SK-N-MC (cell line): ENCODE data around the gene IL1R1.
"Not testable (repeated sequence)": the region's sequence is repeated elsewhere in the genome, so short reads cannot be mapped to it uniquely, and the experiment has no call there.

Experiments
- DNase-seq: peaks from one replicate; pipeline ENCODE4 v3.0.0-alpha.2; 2011; ENCODE audit warnings: low read depth, low spot score
- H3K27ac ChIP-seq: fragments of 200-600 bp; sonication (generic); 2 replicates; pipeline ENCODE4 v1.5.1; 2016; ENCODE audit warnings: mixed run types
- H3K36me3 ChIP-seq: fragments of 200-600 bp; sonication (generic); 2 replicates; pipeline ENCODE4 v1.6.1; 2017; ENCODE audit warnings: antibody characterized with exemption, low read length, mixed read lengths; ENCODE audit not compliant: insufficient read depth
- H3K4me3 ChIP-seq: fragments of 200-600 bp; sonication (generic); 2 replicates; pipeline ENCODE4 v1.5.1; 2016
- H3K9ac ChIP-seq: fragments of 200-600 bp; sonication (generic); 2 replicates; pipeline ENCODE4 v1.8.0; 2017; ENCODE audit warnings: mixed run types, mixed read lengths; ENCODE audit not compliant: insufficient read length
- H3K9me3 ChIP-seq: fragments of 200-600 bp; sonication (generic); 2 replicates; pipeline ENCODE4 v1.6.1; 2017; ENCODE audit warnings: low read depth, mild to moderate bottlenecking, antibody characterized with exemption, low read length, moderate library complexity, mixed read lengths
- EZH2 ChIP-seq: fragments of 200-600 bp; sonication (generic); IDR thresholded peaks from one replicate; pipeline ENCODE4 v1.6.1; 2017; ENCODE audit warnings: antibody characterized with exemption
- FOXP2 ChIP-seq: optimal IDR thresholded peaks from 2 replicates; pipeline ENCODE3; 2011; ENCODE audit warnings: mild to moderate bottlenecking, moderate library complexity; ENCODE audit not compliant: insufficient read depth; ENCODE audit errors: extremely low read length, control extremely low read depth
- POLR2AphosphoS5 ChIP-seq: IDR thresholded peaks from 2 replicates; pipeline ENCODE4 v1.6.1; 2012; ENCODE audit warnings: mild to moderate bottlenecking, low read depth, low read length, borderline replicate concordance

Gene IL1R1

DNA sequence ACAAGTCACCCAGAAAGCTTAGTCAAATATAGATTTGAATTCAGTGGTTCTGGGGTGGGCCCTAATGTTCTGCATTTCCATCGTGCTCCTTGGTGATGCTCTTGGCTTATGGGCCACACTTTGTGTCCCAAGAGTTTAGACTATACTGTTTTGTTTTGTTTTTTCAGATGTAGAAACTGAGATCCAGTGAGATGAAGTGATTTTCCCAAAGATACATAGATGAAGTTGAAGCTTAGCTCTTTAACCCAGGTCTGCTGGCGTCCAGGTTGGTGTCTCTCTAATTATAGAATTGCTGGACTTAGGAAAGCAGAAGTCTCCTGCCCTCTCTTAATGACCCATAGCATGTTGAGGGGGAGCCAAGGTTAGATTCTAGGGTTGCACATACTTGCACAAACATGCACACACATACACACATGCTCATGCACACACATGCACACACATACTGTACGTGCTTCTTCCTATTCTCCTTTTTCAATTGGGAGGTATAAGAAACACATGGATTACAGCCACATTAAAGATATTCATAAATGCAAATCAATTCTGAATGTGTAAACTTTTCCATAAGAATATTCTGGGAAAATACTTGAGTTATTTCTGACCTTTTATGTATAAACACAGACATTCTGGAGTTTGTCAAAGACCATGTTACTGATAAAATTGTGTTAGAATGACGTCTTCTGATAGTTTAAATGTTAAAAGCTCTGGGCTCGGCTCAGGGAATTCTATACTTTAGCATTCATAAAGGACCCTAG, 41.3 kb upstream of the IL1R1 start:
- TF ChIP-seq EZH2 (no peak), POLR2AphosphoS5 (no peak), FOXP2 (no peak)
- no peaks in the 10 kb centered on the region for H3K36me3 ChIP-seq
- H3K9me3 ChIP-seq: no peaks in the 10 kb centered on the region
- no peak overlapping the region for H3K4me3 ChIP-seq
- H3K27ac ChIP-seq: no peak overlapping the region
- DNase-seq: no peak
- no peak overlapping the region for H3K9ac ChIP-seq

DNA sequence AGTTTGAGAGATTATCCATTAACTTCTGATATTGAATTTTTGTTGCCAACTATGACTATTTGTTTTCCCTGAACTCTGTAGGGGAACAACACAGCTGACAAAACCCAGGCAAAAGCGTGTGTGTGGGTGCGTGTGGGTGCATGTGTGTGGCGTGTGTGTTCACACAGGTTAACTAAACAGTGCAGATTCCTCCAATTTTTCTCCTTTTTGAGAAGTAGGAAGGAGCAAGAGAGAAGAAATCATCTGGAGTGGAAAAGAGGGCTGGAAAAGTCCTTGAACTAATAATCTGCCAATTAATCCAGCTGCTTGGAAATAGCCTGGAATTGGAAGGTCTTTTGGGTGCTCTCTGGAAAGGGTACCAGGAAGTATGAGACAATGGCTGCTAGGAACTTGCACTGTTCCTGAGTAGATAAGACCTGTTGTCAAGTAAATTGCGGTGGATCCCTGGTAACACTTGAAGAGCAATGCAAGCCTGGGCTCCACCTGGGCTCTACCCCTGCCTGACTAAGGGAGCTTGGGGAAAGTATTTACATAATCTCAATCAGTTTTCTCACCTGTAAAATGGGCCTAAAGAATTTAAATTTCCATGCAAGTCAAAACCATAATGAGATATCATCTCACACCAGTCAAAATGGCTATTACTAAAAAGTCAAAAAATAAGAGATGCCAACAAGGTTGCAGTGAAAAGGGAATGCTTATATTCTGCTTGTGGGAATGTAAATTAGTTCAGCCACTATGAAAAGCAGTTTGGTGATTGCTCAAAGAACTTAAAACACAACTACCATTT, 40.5 kb upstream of the IL1R1 start:
- no peaks in the 10 kb centered on the region for H3K9me3 ChIP-seq
- DNase-seq: no peak
- H3K36me3 ChIP-seq: no peaks in the 10 kb centered on the region
- no peak overlapping the region for H3K4me3 ChIP-seq
- TF ChIP-seq FOXP2: no peak
- no peak for TF ChIP-seq EZH2
- no peak for TF ChIP-seq POLR2AphosphoS5
- H3K27ac ChIP-seq: no peak overlapping the region
- H3K9ac ChIP-seq: no peak overlapping the region

DNA sequence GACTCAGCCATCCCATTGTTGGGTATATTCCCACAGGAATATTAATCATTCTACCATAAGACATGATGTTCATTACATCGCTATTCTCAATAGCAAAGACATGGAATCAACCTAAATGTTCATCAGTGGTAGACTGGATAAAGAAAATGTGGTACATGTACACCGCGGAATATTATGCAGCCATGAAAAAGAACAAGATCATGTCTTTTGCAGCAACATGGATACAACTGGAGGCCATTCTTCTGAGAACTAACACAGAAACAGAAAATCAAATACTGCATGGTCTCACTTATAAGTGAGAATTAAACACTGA, 40.0 kb upstream of the IL1R1 start:
- not testable (repeated sequence) for H3K9me3 ChIP-seq, H3K4me3 ChIP-seq, H3K36me3 ChIP-seq, H3K9ac ChIP-seq, DNase-seq, H3K27ac ChIP-seq

GRCh38 chr2:102103284-102103683, 39.3 kb upstream of the IL1R1 start:
- Histone ChIP-seq H3K9me3 (no peaks in the 10 kb centered on the region), H3K9ac (no peak overlapping the region), H3K4me3 (no peak overlapping the region), H3K36me3 (no peaks in the 10 kb centered on the region), H3K27ac (no peak overlapping the region)
- no peak for DNase-seq
- TF ChIP-seq EZH2 (no peak), FOXP2 (no peak), POLR2AphosphoS5 (no peak)

GRCh38 chr2:102103992-102104871, 38.3 kb upstream of the IL1R1 start:
- no peaks in the 10 kb centered on the region for H3K36me3 ChIP-seq
- H3K27ac ChIP-seq: no peak overlapping the region
- H3K4me3 ChIP-seq: peak overlapping the region; percentile 38
- H3K9ac ChIP-seq: no peak overlapping the region
- H3K9me3 ChIP-seq: no peaks in the 10 kb centered on the region
- DNase-seq: no peak
- TF ChIP-seq EZH2: no peak
- no peak for TF ChIP-seq POLR2AphosphoS5
- TF ChIP-seq FOXP2: no peak

GRCh38 chr2:102106133-102106556, 36.4 kb upstream of the IL1R1 start:
- DNase-seq: no peak
- no peaks in the 10 kb centered on the region for H3K36me3 ChIP-seq
- H3K27ac ChIP-seq: no peak overlapping the region
- H3K4me3 ChIP-seq: no peak overlapping the region
- H3K9ac ChIP-seq: no peak overlapping the region
- TF ChIP-seq POLR2AphosphoS5 (no peak), EZH2 (no peak), FOXP2 (no peak)
- no peaks in the 10 kb centered on the region for H3K9me3 ChIP-seq

DNA sequence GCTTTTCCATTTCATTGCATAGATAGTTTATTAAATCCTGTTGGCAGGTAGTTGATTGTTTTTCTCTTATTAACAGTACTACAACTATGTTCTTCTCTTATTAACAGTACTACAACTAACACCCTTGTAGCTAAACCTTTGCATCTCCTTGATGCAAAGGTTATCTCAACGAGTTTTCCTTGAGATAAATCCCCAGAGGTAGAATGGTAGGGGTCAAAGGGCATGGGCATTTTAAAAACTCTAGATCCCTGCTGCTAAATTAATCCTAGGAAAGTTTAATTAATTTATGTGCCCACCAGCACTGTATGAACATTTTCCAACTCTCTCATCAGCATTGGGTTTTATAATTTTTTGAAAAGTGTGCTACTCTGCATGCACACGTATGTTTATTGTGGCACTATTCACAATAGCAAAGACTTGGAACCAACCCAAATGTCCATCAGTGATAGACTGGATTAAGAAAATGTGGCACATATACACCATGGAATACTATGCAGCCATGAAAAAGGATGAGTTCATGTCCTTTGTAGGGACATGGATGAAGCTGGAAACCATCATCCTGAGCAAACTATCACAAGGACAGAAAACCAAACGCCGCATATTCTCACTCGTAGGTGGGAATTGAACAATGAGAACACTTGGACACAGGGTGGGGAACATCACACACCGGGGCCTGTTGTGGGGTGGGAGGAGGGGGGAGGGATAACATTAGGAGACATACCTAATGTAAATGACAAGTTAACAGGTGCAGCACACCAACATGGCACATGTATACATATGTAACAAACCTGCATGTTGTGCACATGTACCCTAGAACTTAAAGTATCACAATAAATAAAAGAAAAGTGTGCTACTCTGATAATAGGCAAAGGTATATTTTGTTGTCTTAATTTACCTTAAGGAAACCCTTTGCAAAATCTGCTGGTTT, 35.5 kb upstream of the IL1R1 start:
- not testable (repeated sequence) for H3K36me3 ChIP-seq, H3K9ac ChIP-seq, DNase-seq, H3K4me3 ChIP-seq, H3K27ac ChIP-seq, H3K9me3 ChIP-seq

GRCh38 chr2:102107741-102108070, 34.8 kb upstream of the IL1R1 start:
- no peak overlapping the region for H3K4me3 ChIP-seq
- no peak for DNase-seq
- no peaks in the 10 kb centered on the region for H3K9me3 ChIP-seq
- no peak for TF ChIP-seq FOXP2
- no peak for TF ChIP-seq POLR2AphosphoS5
- TF ChIP-seq EZH2: no peak
- no peaks in the 10 kb centered on the region for H3K36me3 ChIP-seq
- H3K9ac ChIP-seq: no peak overlapping the region
- H3K27ac ChIP-seq: no peak overlapping the region
